Urinary bladder (tissue), 4 donors: ENCODE results near the gene HAUS7. TPM values are rescaled to one million over a fixed set of nuclear protein-coding genes. Genes with fewer than 3 reads are reported as not detected.

Source experiments
- DNase-seq: peaks from one replicate; pipeline ENCODE4 v3.0.0-alpha.2; 2015; ENCODE audit errors: extremely low spot score
- H3K27ac ChIP-seq: one replicate; pipeline ENCODE4 v1.5.1; 2013; ENCODE audit warnings: low read depth, mild to moderate bottlenecking, moderate library complexity
- H3K36me3 ChIP-seq: one replicate; pipeline ENCODE4 v1.6.1; 2013; ENCODE audit warnings: mild to moderate bottlenecking, moderate library complexity; ENCODE audit not compliant: insufficient read depth
- H3K4me1 ChIP-seq: one replicate; pipeline ENCODE4 v1.6.1; 2013; ENCODE audit warnings: mild to moderate bottlenecking, moderate library complexity; ENCODE audit not compliant: insufficient read depth
- H3K4me3 ChIP-seq: one replicate; pipeline ENCODE4 v1.5.1; 2013; ENCODE audit warnings: low read depth, low read length
- WGBS: extraction: QIAGEN DNeasy Blood & Tissue Kit; methylation state at CpG from one replicate; pipeline ENCODE4 v1.1.7; 2013; 5-methylcytosine and 5-hydroxymethylcytosine counted together
- polyA plus RNA-seq: library from polyadenylated mRNA; stranded (reverse); fragments of 200-250 nt; gene quantifications from one replicate; pipeline ENCODE4 v1.2.3, GENCODE V29; 2013
- total RNA-seq: library from RNA; depleted of rRNA; stranded (reverse); fragments of >200 nt; gene quantifications from one replicate; pipeline ENCODE4 v1.2.3, GENCODE V29; 2014
- donor health status: healthy with polysubstance abuse.
- donor health status: healthy.

HAUS7 gene
- total and polyA plus RNA-seq, 2 donors = 17.1 to 26.6 TPM

GRCh38 chrX:153443476-153444332 lies 26.7 kb downstream of the HAUS7 start:
- Histone ChIP-seq H3K27ac (no peak overlapping the region), H3K4me3 (no peak overlapping the region), H3K36me3 (no peaks in the 10 kb centered on the region), H3K4me1 (no peaks in the 10 kb centered on the region)
- no peak for DNase-seq
- whole genome bisulfite sequencing = 76% methylated on average over 25 of the region's 25 CpGs

DNA sequence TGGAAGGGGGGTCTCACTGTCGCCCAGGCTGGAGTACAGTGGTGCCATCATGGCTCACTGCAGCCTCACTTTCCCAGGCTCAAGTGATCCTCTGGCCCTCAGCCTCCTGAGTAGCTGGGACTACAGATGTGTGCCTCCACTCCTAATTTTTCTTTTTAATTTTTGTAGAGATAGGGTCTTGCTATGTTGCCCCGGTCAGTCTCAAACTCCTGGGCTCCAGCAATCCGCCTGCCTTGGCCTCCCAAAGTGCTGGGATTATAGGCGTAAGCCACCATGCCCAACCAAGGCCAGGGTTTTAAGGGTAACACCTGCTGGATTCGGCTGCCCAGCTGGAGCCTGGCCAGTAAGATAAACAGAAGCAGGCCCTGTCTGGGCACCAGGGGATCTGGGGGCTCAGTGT lies 27.9 kb downstream of the HAUS7 start:
- no peaks in the 10 kb centered on the region for H3K36me3 ChIP-seq
- no peak for DNase-seq
- H3K4me3 ChIP-seq = no peak overlapping the region
- H3K4me1 ChIP-seq = no peaks in the 10 kb centered on the region
- no peak overlapping the region for H3K27ac ChIP-seq
- WGBS = 80% methylated on average over 5 of the region's 5 CpGs

DNA sequence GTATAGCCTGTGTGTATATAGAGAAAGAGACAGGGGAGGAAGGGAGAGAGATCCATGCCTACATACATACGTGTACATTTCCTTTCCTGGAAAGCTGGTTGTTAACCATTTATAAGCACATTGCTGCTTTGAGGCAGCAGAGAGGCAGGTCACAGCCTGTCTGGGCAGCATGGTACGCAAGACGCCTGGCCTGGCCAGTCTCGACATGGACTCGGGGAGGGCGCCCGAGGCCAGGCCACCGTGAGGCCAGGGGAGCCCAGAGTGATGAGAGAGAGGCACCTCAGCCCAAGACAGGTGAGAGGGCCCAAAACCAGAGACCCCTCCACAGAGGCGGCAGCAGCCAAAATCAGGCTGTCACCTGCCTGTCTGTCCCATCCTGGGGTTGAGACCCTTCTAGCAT lies 28.4 kb downstream of the HAUS7 start:
- 75% methylated on average over 9 of the region's 9 CpGs for WGBS
- Histone ChIP-seq H3K4me1 (no peaks in the 10 kb centered on the region), H3K36me3 (no peaks in the 10 kb centered on the region), H3K27ac (no peak overlapping the region), H3K4me3 (no peak overlapping the region)
- DNase-seq = peak; percentile 5

GRCh38 chrX:153441296-153441695 lies 29.1 kb downstream of the HAUS7 start:
- Histone ChIP-seq H3K4me1 (no peaks in the 10 kb centered on the region), H3K4me3 (no peak overlapping the region), H3K36me3 (no peaks in the 10 kb centered on the region), H3K27ac (no peak overlapping the region)
- 68% methylated on average over 7 of the region's 7 CpGs for WGBS
- DNase-seq = no peak

GRCh38 chrX:153440556-153441135 lies 29.7 kb downstream of the HAUS7 start:
- Histone ChIP-seq H3K36me3 (no peaks in the 10 kb centered on the region), H3K27ac (no peak overlapping the region), H3K4me3 (no peak overlapping the region), H3K4me1 (no peaks in the 10 kb centered on the region)
- WGBS = 74% methylated on average over 13 of the region's 13 CpGs
- DNase-seq = no peak

GRCh38 chrX:153439977-153440376 lies 30.4 kb downstream of the HAUS7 start:
- Histone ChIP-seq H3K27ac (no peak overlapping the region), H3K4me3 (no peak overlapping the region), H3K4me1 (no peaks in the 10 kb centered on the region), H3K36me3 (no peaks in the 10 kb centered on the region)
- WGBS = 91% methylated on average over 4 of the region's 4 CpGs
- no peak for DNase-seq

DNA sequence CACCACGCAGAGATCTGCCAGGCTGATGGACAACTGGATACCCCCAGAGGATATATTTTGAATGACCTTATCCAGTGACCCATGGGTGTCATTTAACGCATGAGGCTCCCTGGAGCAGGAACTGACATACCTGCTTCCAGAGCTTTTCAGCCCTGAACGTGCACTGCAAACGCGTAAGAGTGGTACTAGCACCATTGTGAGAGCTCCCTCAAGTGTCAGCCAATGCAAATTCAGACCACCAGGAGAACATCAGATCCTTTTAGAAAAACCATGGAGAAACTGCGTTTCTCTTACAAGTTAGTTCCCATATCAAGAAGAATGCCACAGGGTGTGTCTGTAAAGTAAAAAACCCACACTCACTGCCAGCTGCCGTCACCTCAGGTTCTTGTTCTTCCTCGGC lies 31.8 kb downstream of the HAUS7 start:
- no peaks in the 10 kb centered on the region for H3K36me3 ChIP-seq
- no peaks in the 10 kb centered on the region for H3K4me1 ChIP-seq
- WGBS = 22% methylated on average over 8 of the region's 8 CpGs
- H3K4me3 ChIP-seq = no peak overlapping the region
- no peak for DNase-seq
- no peak overlapping the region for H3K27ac ChIP-seq

GRCh38 chrX:153435845-153436244 lies 34.5 kb downstream of the HAUS7 start:
- DNase-seq = no peak
- Histone ChIP-seq H3K27ac (no peak overlapping the region), H3K4me1 (no peaks in the 10 kb centered on the region), H3K36me3 (no peaks in the 10 kb centered on the region), H3K4me3 (no peak overlapping the region)
- WGBS = 69% methylated on average over 3 of the region's 3 CpGs

GRCh38 chrX:153434801-153435200 lies 35.6 kb downstream of the HAUS7 start:
- DNase-seq = no peak
- Histone ChIP-seq H3K4me1 (no peaks in the 10 kb centered on the region), H3K36me3 (no peaks in the 10 kb centered on the region), H3K4me3 (no peak overlapping the region), H3K27ac (no peak overlapping the region)
- 89% methylated on average over 8 of the region's 8 CpGs for WGBS

GRCh38 chrX:153433781-153434285 lies 36.5 kb downstream of the HAUS7 start:
- H3K4me1 ChIP-seq = no peaks in the 10 kb centered on the region
- 87% methylated on average over 17 of the region's 17 CpGs for WGBS
- DNase-seq = no peak
- H3K27ac ChIP-seq = no peak overlapping the region
- no peaks in the 10 kb centered on the region for H3K36me3 ChIP-seq
- no peak overlapping the region for H3K4me3 ChIP-seq

GRCh38 chrX:153433161-153433680 lies 37.2 kb downstream of the HAUS7 start:
- WGBS = 64% methylated on average over 12 of the region's 12 CpGs
- H3K27ac ChIP-seq = no peak overlapping the region
- no peaks in the 10 kb centered on the region for H3K36me3 ChIP-seq
- no peaks in the 10 kb centered on the region for H3K4me1 ChIP-seq
- no peak for DNase-seq
- no peak overlapping the region for H3K4me3 ChIP-seq

DNA sequence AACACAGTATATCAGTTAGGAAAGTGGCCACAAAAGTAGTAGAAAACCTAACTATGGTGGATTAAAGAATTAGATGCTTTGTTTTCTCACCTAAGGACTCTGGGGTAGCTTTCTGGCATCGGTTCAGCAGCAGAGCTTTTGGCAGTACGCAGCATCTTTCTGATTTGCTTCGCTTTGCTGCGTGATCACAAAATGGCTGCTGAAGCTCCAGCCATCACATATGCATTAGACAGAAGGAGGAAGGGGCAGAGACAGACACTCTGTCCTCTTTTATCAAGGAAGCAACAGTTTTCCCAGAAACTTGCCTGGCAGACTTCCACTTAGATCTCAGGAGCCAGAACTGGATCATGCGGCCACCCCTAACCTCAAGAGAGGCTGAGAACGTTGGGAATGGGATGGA lies 39.6 kb downstream of the HAUS7 start:
- Histone ChIP-seq H3K4me1 (no peaks in the 10 kb centered on the region), H3K36me3 (no peaks in the 10 kb centered on the region), H3K4me3 (no peak overlapping the region), H3K27ac (no peak overlapping the region)
- no peak for DNase-seq
- 87% methylated on average over 6 of the region's 6 CpGs for WGBS

DNA sequence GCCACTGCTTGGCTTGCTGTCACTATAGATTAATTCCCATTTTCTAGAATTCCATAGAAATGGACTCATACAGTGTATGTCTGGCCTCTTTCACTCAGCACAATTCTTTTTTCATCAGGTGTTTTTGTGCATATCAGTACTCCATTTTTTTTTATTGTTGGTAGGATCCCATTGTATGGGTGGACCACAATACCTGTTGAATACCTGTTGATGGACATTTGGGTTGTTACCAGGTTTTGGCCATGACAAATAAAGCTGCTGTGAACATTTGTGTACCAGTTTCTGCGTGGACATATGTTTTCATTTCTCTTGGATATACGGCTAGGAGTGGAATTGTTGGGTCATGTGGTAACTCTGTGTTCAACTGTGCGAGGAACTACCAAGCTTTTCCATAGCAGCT lies 44.2 kb downstream of the HAUS7 start:
- no peak overlapping the region for H3K4me3 ChIP-seq
- DNase-seq = no peak
- no peaks in the 10 kb centered on the region for H3K4me1 ChIP-seq
- no peak overlapping the region for H3K27ac ChIP-seq
- WGBS = 93% methylated on average over 3 of the region's 3 CpGs
- no peaks in the 10 kb centered on the region for H3K36me3 ChIP-seq

DNA sequence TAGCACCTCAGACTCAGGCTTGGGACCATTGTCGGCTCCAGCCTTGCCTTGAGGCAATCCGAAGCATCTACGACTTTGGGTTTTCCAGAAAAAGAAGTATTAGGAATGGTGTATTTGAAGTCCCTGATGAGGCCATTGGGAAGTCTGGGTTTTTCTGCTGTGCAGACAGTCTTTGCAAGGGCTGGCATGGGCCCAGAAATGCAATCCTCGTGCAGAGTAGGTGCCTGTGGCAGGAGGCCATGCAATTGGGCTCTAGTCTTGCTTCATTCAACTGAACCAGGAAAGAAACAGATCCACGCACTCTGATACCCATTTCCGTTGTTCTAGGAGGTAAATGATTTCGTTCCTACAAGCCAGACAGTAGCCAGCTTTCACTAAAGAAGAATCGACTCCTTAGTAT lies 46.7 kb downstream of the HAUS7 start:
- DNase-seq = no peak
- Histone ChIP-seq H3K27ac (no peak overlapping the region), H3K36me3 (peaks cover 1% of the 10 kb centered on the region), H3K4me1 (no peaks in the 10 kb centered on the region), H3K4me3 (no peak overlapping the region)
- WGBS = 79% methylated on average over 8 of the region's 8 CpGs
